Lower lobe of right lung (tissue), 2 donors: Measurements from ENCODE around the gene SLC8A1. TPM values are rescaled to one million over a fixed set of nuclear protein-coding genes. Genes with fewer than 3 reads are reported as not detected.

ENCODE experiments used
- ATAC-seq, 2 donors: fragments of 200-7000 bp; cut with Tn5 transposase; one replicate each; pipeline ENCODE4 v1.9.1; 2020 to 2022; ENCODE audit warnings: mild to moderate bottlenecking in 2 of 2, moderate library complexity in 2 of 2
- DNase-seq: peaks from one replicate; pipeline ENCODE4 v3.0.0-alpha.2; 2020
- H3K27ac ChIP-seq: fragments of 200-600 bp; one replicate; pipeline ENCODE4 v1.8.0; 2022
- H3K27me3 ChIP-seq: fragments of 200-600 bp; one replicate; pipeline ENCODE4 v1.8.0; 2022; ENCODE audit warnings: low read depth
- H3K36me3 ChIP-seq: fragments of 200-600 bp; one replicate; pipeline ENCODE4 v1.8.0; 2022; ENCODE audit warnings: mild to moderate bottlenecking
- H3K4me1 ChIP-seq: fragments of 200-600 bp; one replicate; pipeline ENCODE4 v1.8.0; 2022
- H3K4me3 ChIP-seq: fragments of 200-600 bp; one replicate; pipeline ENCODE4 v1.8.0; 2022; ENCODE audit warnings: mild to moderate bottlenecking
- H3K9me3 ChIP-seq: fragments of 200-600 bp; one replicate; pipeline ENCODE4 v1.8.0; 2022
- intact Hi-C: fragments of 100-400 bp; cut with DNase I; formaldehyde crosslinking; loops from one replicate; pipeline ENCODE4 v1.11.0; 2022
- total RNA-seq: library from RNA; stranded (reverse); fragmentation: NEBNext Ultra II Directional; extraction: Animal tissue kit (Norgen Biotek cat#: 25700); gene quantifications from one replicate; pipeline ENCODE4 v1.2.1, GENCODE V29; 2021
- TF ChIP-seq, protein P1 (sequence below): fragments of 200-600 bp; IDR thresholded peaks from one replicate; pipeline ENCODE4 v1.8.0; 2022; ENCODE audit warnings: antibody characterized with exemption, mild to moderate bottlenecking
- donor health status: DM: no; HTN: yes; CAD: no; lungs with severe emphysema.

SLC8A1 gene
- total RNA-seq, 1 donor from 2014 or later: 58.5 TPM

DNA sequence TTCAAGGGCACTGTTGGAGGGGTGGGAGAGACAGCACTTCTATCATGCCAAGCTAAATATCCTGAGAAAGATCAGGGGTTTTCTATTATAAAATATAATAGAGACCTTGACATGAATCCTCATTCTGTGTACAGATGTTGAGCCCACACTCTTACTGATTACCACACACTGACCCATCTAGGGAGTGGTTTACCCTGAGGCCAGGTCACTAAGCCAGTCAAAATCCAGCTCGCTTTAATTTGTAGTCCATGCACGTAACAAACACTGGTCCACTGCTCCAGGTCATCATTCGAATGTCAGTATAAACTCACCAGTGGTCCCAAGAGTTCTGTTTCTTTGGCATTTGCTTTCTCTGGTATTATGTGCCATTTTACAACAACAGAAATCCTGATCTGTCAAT is 96.4 kb downstream of the SLC8A1 start:
- Histone ChIP-seq H3K36me3 (no peaks in the 10 kb centered on the region), H3K27me3 (no peaks in the 10 kb centered on the region), H3K27ac (no peak overlapping the region), H3K9me3 (no peaks in the 10 kb centered on the region), H3K4me3 (no peak overlapping the region), H3K4me1 (peaks cover 16% of the 10 kb centered on the region)
- intact Hi-C loops: no loop called here
- no peak for ATAC-seq
- TF ChIP-seq, protein P1, sequence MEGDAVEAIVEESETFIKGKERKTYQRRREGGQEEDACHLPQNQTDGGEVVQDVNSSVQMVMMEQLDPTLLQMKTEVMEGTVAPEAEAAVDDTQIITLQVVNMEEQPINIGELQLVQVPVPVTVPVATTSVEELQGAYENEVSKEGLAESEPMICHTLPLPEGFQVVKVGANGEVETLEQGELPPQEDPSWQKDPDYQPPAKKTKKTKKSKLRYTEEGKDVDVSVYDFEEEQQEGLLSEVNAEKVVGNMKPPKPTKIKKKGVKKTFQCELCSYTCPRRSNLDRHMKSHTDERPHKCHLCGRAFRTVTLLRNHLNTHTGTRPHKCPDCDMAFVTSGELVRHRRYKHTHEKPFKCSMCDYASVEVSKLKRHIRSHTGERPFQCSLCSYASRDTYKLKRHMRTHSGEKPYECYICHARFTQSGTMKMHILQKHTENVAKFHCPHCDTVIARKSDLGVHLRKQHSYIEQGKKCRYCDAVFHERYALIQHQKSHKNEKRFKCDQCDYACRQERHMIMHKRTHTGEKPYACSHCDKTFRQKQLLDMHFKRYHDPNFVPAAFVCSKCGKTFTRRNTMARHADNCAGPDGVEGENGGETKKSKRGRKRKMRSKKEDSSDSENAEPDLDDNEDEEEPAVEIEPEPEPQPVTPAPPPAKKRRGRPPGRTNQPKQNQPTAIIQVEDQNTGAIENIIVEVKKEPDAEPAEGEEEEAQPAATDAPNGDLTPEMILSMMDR: no peak
- no peak for DNase-seq

DNA sequence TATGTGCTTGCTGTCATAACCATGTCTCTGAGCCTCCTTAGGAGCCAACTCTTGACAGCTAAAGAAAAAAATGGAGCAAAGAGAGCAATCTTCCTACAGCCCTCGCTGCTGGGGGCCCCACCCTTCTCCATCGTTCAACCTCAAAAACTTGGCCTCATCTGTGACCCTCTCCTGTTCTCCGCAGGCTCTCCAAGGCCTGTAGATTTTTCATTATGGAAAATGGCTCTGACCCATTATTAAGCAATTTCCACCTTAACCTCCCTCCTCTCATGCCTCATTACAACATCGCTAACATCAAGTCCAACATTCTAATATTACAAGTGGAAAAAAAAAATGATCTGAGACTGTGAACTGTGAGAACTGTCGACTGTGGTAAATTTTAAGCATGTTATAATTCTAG is 98.7 kb downstream of the SLC8A1 start:
- H3K36me3 ChIP-seq: no peaks in the 10 kb centered on the region
- intact Hi-C loops: no loop called here

DNA sequence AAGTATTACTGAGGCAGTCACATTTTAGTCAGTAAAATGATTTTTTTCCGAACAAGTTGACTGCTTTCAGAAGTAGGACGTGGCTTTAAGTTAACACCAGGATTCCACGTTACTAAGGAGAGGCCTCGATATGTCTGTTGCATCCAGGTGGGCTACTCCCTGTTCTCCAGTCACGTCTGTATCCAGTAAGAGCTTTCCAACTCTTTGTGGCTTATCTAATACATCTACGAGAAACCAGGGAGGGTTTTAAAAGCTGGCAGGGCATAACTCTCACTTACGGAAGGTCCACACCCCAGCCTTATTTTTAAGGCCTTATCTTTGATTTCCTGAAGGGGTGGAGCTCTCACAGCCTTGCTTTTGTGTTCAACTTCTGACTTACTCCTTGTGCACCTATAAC is 99.2 kb downstream of the SLC8A1 start:
- ATAC-seq: no peak
- H3K4me1 ChIP-seq: peaks cover 16% of the 10 kb centered on the region
- H3K9me3 ChIP-seq: no peaks in the 10 kb centered on the region
- H3K36me3 ChIP-seq: no peaks in the 10 kb centered on the region
- H3K27me3 ChIP-seq: no peaks in the 10 kb centered on the region
- H3K27ac ChIP-seq: peak overlapping the region; percentile 58
- intact Hi-C loops: no loop called here
- DNase-seq: no peak
- H3K4me3 ChIP-seq: no peak overlapping the region
- TF ChIP-seq, protein P1: no peak

More for the DNA sequence above, 98.7 kb downstream of the SLC8A1 start:
- DNase-seq (no peak), ATAC-seq (peak in 1 of 2 donors; percentile 39)
- Histone ChIP-seq H3K27ac (peak overlapping the region; percentile 58), H3K4me3 (no peak overlapping the region), H3K9me3 (no peaks in the 10 kb centered on the region), H3K4me1 (peaks cover 16% of the 10 kb centered on the region), H3K27me3 (no peaks in the 10 kb centered on the region)
- TF ChIP-seq, protein P1: no peak

DNA sequence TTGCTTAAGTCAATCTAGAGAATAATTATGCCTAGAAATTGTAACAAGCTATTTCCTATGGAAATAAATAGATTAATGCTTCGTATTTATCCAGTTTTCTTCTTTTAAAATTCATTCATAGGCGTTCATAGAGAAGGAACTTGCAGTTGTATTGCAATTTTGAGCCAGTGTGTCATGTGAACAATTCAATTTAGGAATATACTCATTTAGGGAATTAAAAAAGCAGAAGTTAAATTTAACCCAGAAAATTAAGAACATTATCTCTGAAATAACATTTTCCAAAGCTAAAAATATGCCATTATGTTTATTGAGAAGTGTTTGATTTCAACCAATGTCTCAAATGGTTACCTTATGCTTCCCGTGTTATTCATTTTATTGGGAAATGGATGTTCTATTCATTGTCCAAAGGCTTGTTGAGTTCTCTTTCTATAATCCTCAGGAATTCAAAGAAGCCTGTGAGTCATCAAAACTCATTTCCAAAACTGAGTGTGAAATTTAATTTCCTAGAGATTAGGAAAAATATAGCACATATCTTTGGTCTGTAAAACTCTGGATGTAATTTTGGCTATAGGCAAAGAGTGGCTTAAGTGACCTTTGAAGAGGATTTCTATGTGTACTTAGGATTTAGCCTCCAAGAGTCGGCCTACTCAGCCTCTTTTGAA is 99.7 kb downstream of the SLC8A1 start:
- no peak for DNase-seq

DNA sequence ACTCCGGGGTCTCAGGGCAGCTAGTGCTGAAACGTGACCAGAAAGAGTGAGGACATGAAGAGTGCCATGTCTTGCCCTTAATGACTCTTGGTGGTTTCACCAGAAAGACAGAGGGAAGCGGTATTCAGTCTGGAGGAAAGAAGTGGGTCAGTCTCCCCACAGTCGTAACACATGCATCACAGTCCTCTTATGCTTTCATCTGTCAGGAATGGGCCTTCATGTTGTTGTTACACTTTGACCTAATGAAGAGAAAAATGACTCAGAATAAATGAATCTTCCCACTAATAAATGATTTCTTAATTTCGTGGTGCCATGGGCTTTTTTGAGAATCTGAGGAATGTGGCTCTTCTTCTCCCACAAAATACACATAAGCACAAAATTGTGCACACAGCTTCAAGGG is 103.2 kb downstream of the SLC8A1 start:
- ATAC-seq (peak in 1 of 2 donors; percentile 17), DNase-seq (no peak)
- intact Hi-C loops: no loop called here
- H3K4me1 ChIP-seq: peaks cover 12% of the 10 kb centered on the region
- no peak overlapping the region for H3K27ac ChIP-seq
- H3K36me3 ChIP-seq: no peaks in the 10 kb centered on the region
- TF ChIP-seq, protein P1: no peak
- no peak overlapping the region for H3K4me3 ChIP-seq
- H3K27me3 ChIP-seq: no peaks in the 10 kb centered on the region
- H3K9me3 ChIP-seq: no peaks in the 10 kb centered on the region

More for the DNA sequence above, 99.7 kb downstream of the SLC8A1 start:
- H3K4me1 ChIP-seq: peaks cover 16% of the 10 kb centered on the region
- intact Hi-C loops: no loop called here
- peak overlapping the region; percentile 58 for H3K27ac ChIP-seq
- H3K36me3 ChIP-seq: no peaks in the 10 kb centered on the region
- no peaks in the 10 kb centered on the region for H3K9me3 ChIP-seq
- no peak overlapping the region for H3K4me3 ChIP-seq
- H3K27me3 ChIP-seq: no peaks in the 10 kb centered on the region
- no peak for ATAC-seq
- TF ChIP-seq, protein P1: no peak
